PC-9 (cell line): ENCODE results near the gene PHACTR3. TPM values are rescaled to one million over a fixed set of nuclear protein-coding genes. Genes with fewer than 3 reads are reported as not detected.

ENCODE experiments used
- BruUV-seq: library from RNA; stranded (reverse); fragments of 400-500 nt; replicated peaks from 2 replicates; lab custom pipeline; 2021; lab: Mats Ljungman, UMichigan
- CTCF ChIA-PET: fragments of 300-600 bp; sonication (Branson Sonifier 250); formaldehyde crosslinking; loops from one replicate; lab custom pipeline; 2022; ENCODE audit warnings: antibody characterized with exemption; lab: Charles Lee
- POLR2A ChIA-PET: fragments of 300-600 bp; sonication (Branson Sonifier 250); formaldehyde crosslinking; loops from one replicate; lab custom pipeline; 2022; ENCODE audit warnings: antibody characterized with exemption; ENCODE audit not compliant: unreplicated experiment; lab: Charles Lee
- DNase-seq, 2 experiments: peaks; one replicate each; pipeline versions ENCODE4 v3.0.0 to v3.0.0-alpha.2; 2015 to 2022; ENCODE audit warnings: mixed read lengths in 1 of 2
- H2AFZ ChIP-seq: fragments of 200-600 bp; sonication (generic); 2 replicates; pipeline ENCODE4 v1.8.1; 2017; ENCODE audit warnings: antibody characterized with exemption
- H3F3A ChIP-seq: fragments of 200-600 bp; sonication (generic); 2 replicates; pipeline ENCODE4 v1.8.1; 2017; ENCODE audit warnings: antibody characterized with exemption, mild to moderate bottlenecking, low read depth; ENCODE audit not compliant: insufficient read depth
- H3K27ac ChIP-seq: fragments of 200-600 bp; sonication (generic); 2 replicates; pipeline ENCODE4 v1.6.1; 2016; ENCODE audit warnings: mixed run types
- H3K27me3 ChIP-seq: fragments of 200-600 bp; sonication (generic); 2 replicates; pipeline ENCODE4 v1.6.1; 2016; ENCODE audit warnings: low read depth, mixed run types; ENCODE audit not compliant: insufficient read depth
- H3K36me3 ChIP-seq: fragments of 200-600 bp; sonication (generic); 2 replicates; pipeline ENCODE4 v1.6.1; 2016; ENCODE audit warnings: low read depth, mixed run types
- H3K4me1 ChIP-seq: fragments of 200-600 bp; sonication (generic); replicated peaks from 2 replicates; pipeline ENCODE4 v1.6.1; 2016; ENCODE audit warnings: mixed run types; ENCODE audit not compliant: insufficient read depth
- H3K4me2 ChIP-seq: fragments of 200-600 bp; sonication (generic); 2 replicates; pipeline ENCODE4 v1.6.1; 2017; ENCODE audit warnings: mixed run types
- H3K4me3 ChIP-seq: fragments of 200-600 bp; sonication (generic); 2 replicates; pipeline ENCODE4 v1.6.1; 2016; ENCODE audit warnings: mixed run types
- H3K79me2 ChIP-seq: fragments of 200-600 bp; sonication (generic); 2 replicates; pipeline ENCODE4 v1.6.1; 2017; ENCODE audit warnings: low read depth, mixed run types
- H3K9me2 ChIP-seq: fragments of 200-600 bp; sonication (generic); 2 replicates; pipeline ENCODE4 v1.8.1; 2017; ENCODE audit warnings: mild to moderate bottlenecking; ENCODE audit not compliant: insufficient read depth
- H3K9me3 ChIP-seq: fragments of 200-600 bp; sonication (generic); 2 replicates; pipeline ENCODE4 v1.8.1; 2016; ENCODE audit warnings: low read depth; ENCODE audit not compliant: insufficient read depth
- H4K20me1 ChIP-seq: fragments of 200-600 bp; sonication (generic); 2 replicates; pipeline ENCODE4 v1.8.1; 2017; ENCODE audit not compliant: insufficient read depth
- EZH2 ChIP-seq: fragments of 200-600 bp; sonication (generic); IDR thresholded peaks from 2 replicates; pipeline ENCODE4 v1.8.0; 2017; ENCODE audit warnings: antibody characterized with exemption, low read depth
- intact Hi-C: fragments of 100-400 bp; cut with micrococcal nuclease; formaldehyde crosslinking; loops from one replicate; pipeline ENCODE4 v1.10.0; 2022; ENCODE audit not compliant: unreplicated experiment
- total RNA-seq: library from RNA; stranded (reverse); gene quantifications from 2 replicates; pipeline ENCODE4 v1.2.3, GENCODE V29; 2021
- TF ChIP-seq, protein P1 (sequence below): fragments of 200-600 bp; sonication (generic); conservative IDR thresholded peaks from 2 replicates; pipeline ENCODE4 v1.6.1; 2017; ENCODE audit warnings: mixed run types, antibody characterized with exemption, mild to moderate bottlenecking, moderate library complexity

Gene PHACTR3
- total RNA-seq, 1 experiment from 2014 or later = 0.41 TPM

DNA sequence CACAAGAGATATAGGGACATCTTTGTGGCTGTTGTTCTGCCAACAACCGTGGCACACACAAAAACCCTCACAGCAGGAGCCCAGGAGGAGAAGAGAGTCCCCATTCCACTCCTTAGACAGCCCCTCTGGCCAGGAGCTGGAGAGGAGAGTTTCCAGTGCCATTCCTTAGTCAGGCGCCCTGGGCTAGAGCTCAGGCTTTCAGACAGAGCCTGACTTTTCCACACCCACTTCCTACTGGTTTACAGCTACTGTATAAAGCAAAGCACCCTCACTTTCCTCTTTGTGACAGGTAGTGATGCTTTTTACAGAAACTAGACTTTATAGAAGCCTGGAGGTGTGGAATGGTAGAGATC is 183.2 kb downstream of the PHACTR3 start:
- no peak for DNase-seq
- no peaks in the 10 kb centered on the region for H3K36me3 ChIP-seq
- ChIA-PET CTCF (no interaction called here), POLR2A (no interaction called here)
- H3K27ac ChIP-seq = no peak overlapping the region
- no peak overlapping the region for H3K4me2 ChIP-seq
- intact Hi-C loops = no loop called here
- no TSS peak for BruUV-seq
- H3K79me2 ChIP-seq = no peaks in the 10 kb centered on the region
- H3K9me2 ChIP-seq = no peaks in the 10 kb centered on the region
- no peak overlapping the region for H2AFZ ChIP-seq
- H3K9me3 ChIP-seq = no peaks in the 10 kb centered on the region; the same call in 1 of the 2 replicates
- TF ChIP-seq EZH2 = no peak
- TF ChIP-seq, protein P1, sequence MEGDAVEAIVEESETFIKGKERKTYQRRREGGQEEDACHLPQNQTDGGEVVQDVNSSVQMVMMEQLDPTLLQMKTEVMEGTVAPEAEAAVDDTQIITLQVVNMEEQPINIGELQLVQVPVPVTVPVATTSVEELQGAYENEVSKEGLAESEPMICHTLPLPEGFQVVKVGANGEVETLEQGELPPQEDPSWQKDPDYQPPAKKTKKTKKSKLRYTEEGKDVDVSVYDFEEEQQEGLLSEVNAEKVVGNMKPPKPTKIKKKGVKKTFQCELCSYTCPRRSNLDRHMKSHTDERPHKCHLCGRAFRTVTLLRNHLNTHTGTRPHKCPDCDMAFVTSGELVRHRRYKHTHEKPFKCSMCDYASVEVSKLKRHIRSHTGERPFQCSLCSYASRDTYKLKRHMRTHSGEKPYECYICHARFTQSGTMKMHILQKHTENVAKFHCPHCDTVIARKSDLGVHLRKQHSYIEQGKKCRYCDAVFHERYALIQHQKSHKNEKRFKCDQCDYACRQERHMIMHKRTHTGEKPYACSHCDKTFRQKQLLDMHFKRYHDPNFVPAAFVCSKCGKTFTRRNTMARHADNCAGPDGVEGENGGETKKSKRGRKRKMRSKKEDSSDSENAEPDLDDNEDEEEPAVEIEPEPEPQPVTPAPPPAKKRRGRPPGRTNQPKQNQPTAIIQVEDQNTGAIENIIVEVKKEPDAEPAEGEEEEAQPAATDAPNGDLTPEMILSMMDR = no peak
- no peaks in the 10 kb centered on the region for H3F3A ChIP-seq
- no peaks in the 10 kb centered on the region for H3K4me1 ChIP-seq
- no peak overlapping the region for H3K4me3 ChIP-seq
- peaks cover 20% of the 10 kb centered on the region; the same call in 1 of the 2 replicates for H3K27me3 ChIP-seq
- no peaks in the 10 kb centered on the region for H4K20me1 ChIP-seq

- Histone ChIP-seq H3K27me3 (peaks cover 20% of the 10 kb centered on the region; the same call in 1 of the 2 replicates), H3K9me3 (no peaks in the 10 kb centered on the region; the same call in 1 of the 2 replicates), H3K4me2 (no peak overlapping the region), H3K4me1 (no peaks in the 10 kb centered on the region), H4K20me1 (no peaks in the 10 kb centered on the region), H3K36me3 (no peaks in the 10 kb centered on the region), H3K79me2 (no peaks in the 10 kb centered on the region), H2AFZ (no peak overlapping the region), H3K27ac (no peak overlapping the region), H3K4me3 (no peak overlapping the region), H3K9me2 (no peaks in the 10 kb centered on the region), H3F3A (no peaks in the 10 kb centered on the region)
- ChIA-PET CTCF (no interaction called here), POLR2A (no interaction called here)
- no TSS peak for BruUV-seq
- no peak for DNase-seq
- intact Hi-C loops = no loop called here
- no peak for TF ChIP-seq EZH2
- TF ChIP-seq, protein P1 = no peak
Measured at GRCh38 chr20:59788196-59788735, 183.9 kb downstream of the PHACTR3 start.

DNA sequence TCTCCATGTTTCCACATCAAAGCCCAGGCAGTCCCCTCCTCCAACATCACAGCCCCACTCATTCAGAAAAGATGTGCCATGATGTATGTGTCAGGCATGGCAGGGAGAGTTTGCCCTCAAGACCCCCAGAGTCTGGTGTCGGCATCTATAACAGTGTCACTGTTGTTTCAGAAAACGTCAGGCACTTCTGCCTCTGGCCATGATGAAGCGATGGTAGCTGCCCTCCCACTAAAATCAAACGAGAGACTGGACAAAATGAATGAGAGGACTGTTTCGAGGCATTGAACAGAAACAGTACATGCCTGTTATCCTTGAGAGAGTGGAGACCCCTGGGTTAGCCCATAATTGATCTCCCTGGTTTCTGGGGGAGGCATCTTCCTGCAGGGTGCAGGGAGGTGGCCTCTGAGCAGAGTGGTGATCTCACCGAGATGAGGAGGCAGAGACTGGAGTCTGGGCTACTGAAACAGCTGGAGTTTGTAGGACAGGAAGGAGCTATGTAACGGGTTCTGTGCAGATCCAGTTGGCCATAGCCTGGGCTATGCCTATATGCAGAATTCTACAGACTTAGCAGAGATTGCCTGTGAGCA is 184.6 kb downstream of the PHACTR3 start:
- Histone ChIP-seq H3K27me3 (peaks cover 20% of the 10 kb centered on the region; the same call in 1 of the 2 replicates), H3F3A (no peaks in the 10 kb centered on the region), H2AFZ (no peak overlapping the region), H3K9me2 (no peaks in the 10 kb centered on the region), H3K79me2 (no peaks in the 10 kb centered on the region), H3K36me3 (no peaks in the 10 kb centered on the region), H3K27ac (no peak overlapping the region), H3K9me3 (no peaks in the 10 kb centered on the region; the same call in 1 of the 2 replicates), H3K4me2 (no peak overlapping the region), H3K4me1 (no peaks in the 10 kb centered on the region), H4K20me1 (no peaks in the 10 kb centered on the region), H3K4me3 (no peak overlapping the region)
- intact Hi-C loops = no loop called here
- ChIA-PET POLR2A (interaction anchor here (0.7 kb wide), 1 partner anchor 473 kb away, joined by 7 read pairs; no protein-coding TSS in a partner anchor), CTCF (no interaction called here)
- no TSS peak for BruUV-seq
- no peak for DNase-seq
- TF ChIP-seq, protein P1 = no peak
- TF ChIP-seq EZH2 = no peak
